GM12873 (cell line): Measurements from ENCODE around the gene SAMMSON.

Experiments
- TF ChIP-seq, protein P1 (sequence below): IDR thresholded peaks from 2 replicates; pipeline ENCODE4 v1.5.1; 2012; ENCODE audit warnings: low read depth, mild to moderate bottlenecking, moderate library complexity, low read length, control low read depth; ENCODE audit not compliant: insufficient read depth; ENCODE audit errors: missing control alignments

SAMMSON gene

GRCh38 chr3:69999140-70000027, at the start of gene SAMMSON:
SAMMSON (plus strand) TSS chr3:69999733.
- TF ChIP-seq, protein P1, sequence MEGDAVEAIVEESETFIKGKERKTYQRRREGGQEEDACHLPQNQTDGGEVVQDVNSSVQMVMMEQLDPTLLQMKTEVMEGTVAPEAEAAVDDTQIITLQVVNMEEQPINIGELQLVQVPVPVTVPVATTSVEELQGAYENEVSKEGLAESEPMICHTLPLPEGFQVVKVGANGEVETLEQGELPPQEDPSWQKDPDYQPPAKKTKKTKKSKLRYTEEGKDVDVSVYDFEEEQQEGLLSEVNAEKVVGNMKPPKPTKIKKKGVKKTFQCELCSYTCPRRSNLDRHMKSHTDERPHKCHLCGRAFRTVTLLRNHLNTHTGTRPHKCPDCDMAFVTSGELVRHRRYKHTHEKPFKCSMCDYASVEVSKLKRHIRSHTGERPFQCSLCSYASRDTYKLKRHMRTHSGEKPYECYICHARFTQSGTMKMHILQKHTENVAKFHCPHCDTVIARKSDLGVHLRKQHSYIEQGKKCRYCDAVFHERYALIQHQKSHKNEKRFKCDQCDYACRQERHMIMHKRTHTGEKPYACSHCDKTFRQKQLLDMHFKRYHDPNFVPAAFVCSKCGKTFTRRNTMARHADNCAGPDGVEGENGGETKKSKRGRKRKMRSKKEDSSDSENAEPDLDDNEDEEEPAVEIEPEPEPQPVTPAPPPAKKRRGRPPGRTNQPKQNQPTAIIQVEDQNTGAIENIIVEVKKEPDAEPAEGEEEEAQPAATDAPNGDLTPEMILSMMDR: no peak

DNA sequence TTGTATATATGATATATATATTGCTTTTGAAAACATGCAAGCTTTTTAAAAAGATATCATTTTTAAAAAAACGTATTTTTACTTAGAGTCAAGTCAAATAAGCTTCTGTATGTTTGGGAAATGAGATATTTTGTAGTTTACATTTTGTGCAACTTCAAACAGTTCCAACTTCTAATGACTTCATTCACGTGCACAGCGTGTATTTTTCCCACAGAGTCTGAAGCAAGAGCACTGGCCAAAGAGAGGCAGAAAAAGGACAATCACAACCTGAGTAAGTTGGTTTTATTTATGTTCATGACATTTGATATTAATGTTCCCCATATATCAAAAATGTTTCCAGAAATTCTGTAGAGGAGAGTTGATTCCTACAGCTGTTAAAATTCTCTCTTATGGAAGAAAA, 47.9 kb upstream of the SAMMSON start:
- TF ChIP-seq, protein P1: no peak

- TF ChIP-seq, protein P1: no peak
Observed at GRCh38 chr3:69959581-69959980, 40.0 kb upstream of the SAMMSON start.

- TF ChIP-seq, protein P1: no peak
Observed at GRCh38 chr3:69961706-69962439, 37.7 kb upstream of the SAMMSON start.

GRCh38 chr3:69963643-69964042, 35.9 kb upstream of the SAMMSON start:
- TF ChIP-seq, protein P1: no peak

DNA sequence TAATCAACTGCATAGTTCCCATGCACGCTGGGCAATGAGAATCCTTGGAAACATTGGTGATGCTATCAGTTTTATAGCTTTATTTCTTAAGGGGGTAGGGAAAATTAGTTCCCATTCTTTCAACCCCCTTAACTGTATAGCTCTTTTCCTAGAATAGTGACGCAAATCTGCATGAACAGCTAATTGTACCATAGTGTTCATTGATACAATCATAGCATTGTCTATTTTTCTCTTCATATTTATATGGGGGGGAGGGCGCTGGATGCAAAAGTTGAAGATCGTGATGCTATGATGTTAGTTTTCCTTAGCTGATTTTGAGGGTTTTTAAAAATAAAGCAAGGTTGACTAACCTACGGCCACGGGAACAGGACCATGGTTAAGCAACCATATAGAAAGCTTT, 32.4 kb upstream of the SAMMSON start:
- TF ChIP-seq, protein P1: no peak

DNA sequence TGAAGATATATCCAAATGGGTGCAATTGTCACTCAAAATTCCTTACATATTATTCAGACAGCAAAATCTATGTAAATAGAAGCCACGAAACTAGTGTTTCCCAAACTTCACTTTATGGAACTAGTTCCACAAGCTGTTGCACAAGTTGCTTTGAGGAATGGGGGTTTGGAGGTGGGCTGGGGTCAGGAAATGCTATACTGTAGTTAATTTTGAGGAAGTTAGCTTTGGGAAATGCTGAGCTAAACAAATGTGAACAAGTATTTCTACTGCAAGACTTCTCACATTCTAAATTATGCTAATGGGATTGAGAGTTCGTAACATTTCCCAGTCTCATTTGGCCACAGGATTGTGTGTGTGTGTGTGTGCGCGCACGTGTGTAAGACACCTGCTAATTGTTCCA, 28.7 kb upstream of the SAMMSON start:
- TF ChIP-seq, protein P1: no peak
